Ishikawa (cell line): ENCODE measurements around the gene MARCHF3.

Experiments
- CEBPB ChIP-seq: IDR thresholded peaks from 2 replicates; pipeline ENCODE4 v1.6.1; 2012
- CREB1 ChIP-seq: IDR thresholded peaks from 2 replicates; pipeline ENCODE4 v1.6.1; 2012; ENCODE audit warnings: low read depth
- EGR1 ChIP-seq: IDR thresholded peaks from 2 replicates; pipeline ENCODE4 v1.6.1; 2012
- EP300 ChIP-seq: IDR thresholded peaks from 2 replicates; pipeline ENCODE4 v1.6.1; 2012; ENCODE audit warnings: borderline replicate concordance
- FOXM1 ChIP-seq: IDR thresholded peaks from 2 replicates; pipeline ENCODE4 v1.6.1; 2012; ENCODE audit warnings: low read depth, borderline replicate concordance
- MAX ChIP-seq: IDR thresholded peaks from 2 replicates; pipeline ENCODE4 v1.6.1; 2012
- NFIC ChIP-seq: IDR thresholded peaks from 2 replicates; pipeline ENCODE4 v1.6.1; 2012
- RAD21 ChIP-seq: IDR thresholded peaks from 2 replicates; pipeline ENCODE4 v1.6.1; 2012; ENCODE audit warnings: low read depth
- REST ChIP-seq: IDR thresholded peaks from 2 replicates; pipeline ENCODE4 v1.6.1; 2012; ENCODE audit warnings: low read depth, mild to moderate bottlenecking
- TAF1 ChIP-seq: IDR thresholded peaks from 2 replicates; pipeline ENCODE4 v1.6.1; 2012; ENCODE audit warnings: low read depth, mild to moderate bottlenecking
- TCF12 ChIP-seq: IDR thresholded peaks from 2 replicates; pipeline ENCODE4 v1.6.1; 2012; ENCODE audit warnings: low read depth
- TEAD4 ChIP-seq: IDR thresholded peaks from 2 replicates; pipeline ENCODE4 v1.6.1; 2012
- USF1 ChIP-seq: IDR thresholded peaks from 2 replicates; pipeline ENCODE4 v1.6.1; 2012
- YY1 ChIP-seq: IDR thresholded peaks from 2 replicates; pipeline ENCODE4 v1.6.1; 2012; ENCODE audit warnings: low read depth
- ZBTB7A ChIP-seq: IDR thresholded peaks from 2 replicates; pipeline ENCODE4 v1.6.1; 2012; ENCODE audit warnings: low read depth

MARCHF3 gene

GRCh38 chr5:126846744-126847455 lies 183.5 kb downstream of the MARCHF3 start:
- TF ChIP-seq REST (no peak), TAF1 (no peak), ZBTB7A (no peak), TEAD4 (no peak), USF1 (no peak)

GRCh38 chr5:126846344-126846743 lies 184.0 kb downstream of the MARCHF3 start:
- no peak for TF ChIP-seq MAX
- TF ChIP-seq REST: no peak
- no peak for TF ChIP-seq TAF1
- no peak for TF ChIP-seq EGR1
- no peak for TF ChIP-seq USF1
- no peak for TF ChIP-seq CREB1
- no peak for TF ChIP-seq YY1
- TF ChIP-seq ZBTB7A: no peak
- no peak for TF ChIP-seq CEBPB
- TF ChIP-seq FOXM1: no peak
- TF ChIP-seq TCF12: no peak
- TF ChIP-seq EP300: no peak
- no peak for TF ChIP-seq NFIC
- TF ChIP-seq TEAD4: no peak
- no peak for TF ChIP-seq RAD21

- TF ChIP-seq TAF1 (no peak), REST (no peak), FOXM1 (no peak), USF1 (no peak), NFIC (no peak), CREB1 (no peak), EP300 (no peak), TEAD4 (no peak), ZBTB7A (no peak), MAX (no peak)
Measured at GRCh38 chr5:126837906-126838539, 192.3 kb downstream of the MARCHF3 start.

- no peak for TF ChIP-seq RAD21
Measured at GRCh38 chr5:126837242-126837641, 193.1 kb downstream of the MARCHF3 start.
